ENCODE measurements around the gene FAM193B.

The FAM193B gene

GRCh38 chr5:177519463-177520235 lies 34.7 kb downstream of the FAM193B start:
- no peak overlapping the region for H3K4me3 ChIP-seq (ENCODE audit: control insufficient read depth, low read depth, low read length)
- TF ChIP-seq CTCF (conservative IDR thresholded peaks at IDR 0.05; ENCODE audit: control insufficient read depth, insufficient read depth, low read depth, low read length) = no peak
- DNase-seq (ENCODE audit: low read depth) = no peak

GRCh38 chr5:177516601-177517568 lies 37.5 kb downstream of the FAM193B start, which contains the start of gene DDX41:
Gene DDX41, minus strand, starts transcription at chr5:177516961. Its CDS starts 16 bp downstream, at chr5:177516945.
- DNase-seq (ENCODE audit: low read depth) = peak; percentile 99
- no peak for TF ChIP-seq CTCF (conservative IDR thresholded peaks at IDR 0.05; ENCODE audit: control insufficient read depth, insufficient read depth, low read depth, low read length)
- H3K4me3 ChIP-seq (ENCODE audit: control insufficient read depth, low read depth, low read length) = peak within 1 kb of the TSS; percentile 94

GRCh38 chr5:177515580-177515979 lies 38.8 kb downstream of the FAM193B start:
- H3K4me3 ChIP-seq (ENCODE audit: control insufficient read depth, low read depth, low read length) = peak overlapping the region; percentile 94

GRCh38 chr5:177514541-177514940 lies 39.8 kb downstream of the FAM193B start:
- no peak for DNase-seq (ENCODE audit: low read depth)
- no peak overlapping the region for H3K4me3 ChIP-seq (ENCODE audit: control insufficient read depth, low read depth, low read length)
- TF ChIP-seq CTCF (conservative IDR thresholded peaks at IDR 0.05; ENCODE audit: control insufficient read depth, insufficient read depth, low read depth, low read length) = no peak

More at GRCh38 chr5:177515580-177515979, 38.8 kb downstream of the FAM193B start:
- TF ChIP-seq CTCF (conservative IDR thresholded peaks at IDR 0.05; ENCODE audit: control insufficient read depth, insufficient read depth, low read depth, low read length) = no peak
- no peak for DNase-seq (ENCODE audit: low read depth)

- no peak for DNase-seq (ENCODE audit: low read depth)
- TF ChIP-seq CTCF (conservative IDR thresholded peaks at IDR 0.05; ENCODE audit: control insufficient read depth, insufficient read depth, low read depth, low read length) = no peak
- no peak overlapping the region for H3K4me3 ChIP-seq (ENCODE audit: control insufficient read depth, low read depth, low read length)
These were observed 40.9 kb downstream of the FAM193B start for GRCh38 chr5:177513500-177513899.

- DNase-seq (ENCODE audit: low read depth) = no peak
- TF ChIP-seq CTCF (conservative IDR thresholded peaks at IDR 0.05; ENCODE audit: control insufficient read depth, insufficient read depth, low read depth, low read length) = no peak
- no peak overlapping the region for H3K4me3 ChIP-seq (ENCODE audit: control insufficient read depth, low read depth, low read length)
These were observed 41.5 kb downstream of the FAM193B start for GRCh38 chr5:177512736-177513380.

All from fibroblast of mammary gland (primary cell).